ENCODE data around the gene PRRC2A.

DNA sequence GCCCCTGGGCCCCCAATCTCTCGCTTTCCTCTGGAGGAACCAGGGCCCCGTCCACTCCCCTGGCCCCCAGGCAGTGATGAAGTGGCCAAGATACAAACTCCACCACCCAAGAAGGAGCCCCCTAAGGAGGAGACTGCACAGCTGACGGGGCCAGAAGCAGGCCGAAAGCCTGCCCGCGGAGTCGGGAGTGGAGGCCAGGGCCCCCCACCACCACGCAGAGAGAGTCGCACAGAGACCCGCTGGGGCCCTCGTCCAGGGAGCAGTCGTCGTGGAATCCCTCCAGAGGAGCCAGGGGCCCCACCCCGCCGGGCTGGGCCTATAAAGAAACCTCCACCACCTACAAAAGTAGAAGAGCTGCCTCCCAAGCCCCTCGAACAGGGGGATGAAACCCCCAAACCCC, 10.7 kb downstream of the PRRC2A start:
- TF ChIP-seq, protein P1, sequence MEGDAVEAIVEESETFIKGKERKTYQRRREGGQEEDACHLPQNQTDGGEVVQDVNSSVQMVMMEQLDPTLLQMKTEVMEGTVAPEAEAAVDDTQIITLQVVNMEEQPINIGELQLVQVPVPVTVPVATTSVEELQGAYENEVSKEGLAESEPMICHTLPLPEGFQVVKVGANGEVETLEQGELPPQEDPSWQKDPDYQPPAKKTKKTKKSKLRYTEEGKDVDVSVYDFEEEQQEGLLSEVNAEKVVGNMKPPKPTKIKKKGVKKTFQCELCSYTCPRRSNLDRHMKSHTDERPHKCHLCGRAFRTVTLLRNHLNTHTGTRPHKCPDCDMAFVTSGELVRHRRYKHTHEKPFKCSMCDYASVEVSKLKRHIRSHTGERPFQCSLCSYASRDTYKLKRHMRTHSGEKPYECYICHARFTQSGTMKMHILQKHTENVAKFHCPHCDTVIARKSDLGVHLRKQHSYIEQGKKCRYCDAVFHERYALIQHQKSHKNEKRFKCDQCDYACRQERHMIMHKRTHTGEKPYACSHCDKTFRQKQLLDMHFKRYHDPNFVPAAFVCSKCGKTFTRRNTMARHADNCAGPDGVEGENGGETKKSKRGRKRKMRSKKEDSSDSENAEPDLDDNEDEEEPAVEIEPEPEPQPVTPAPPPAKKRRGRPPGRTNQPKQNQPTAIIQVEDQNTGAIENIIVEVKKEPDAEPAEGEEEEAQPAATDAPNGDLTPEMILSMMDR (optimal IDR thresholded peaks at IDR 0.05 in 1 of 3, IDR thresholded peaks at IDR 0.05 in 1 of 3, conservative IDR thresholded peaks at IDR 0.05 in 1 of 3; ENCODE audit: extremely low read depth in 1 of 3, insufficient read depth in 2 of 3, low read length in 3 of 3), result no peak
- no peak for TF ChIP-seq EZH2 (IDR thresholded peaks at IDR 0.05; ENCODE audit: low read length)
